Keratinocyte (primary cell): ENCODE data around the gene PTCSC3. TPM values are rescaled to one million over a fixed set of nuclear protein-coding genes. Genes with fewer than 3 reads are reported as not detected.

Experiments
- DNase-seq: peaks from one replicate; pipeline ENCODE4 v3.0.0-alpha.2; 2011; ENCODE audit warnings: low read depth, missing footprints, low spot score
- FAIRE-seq: peaks from 2 replicates; lab custom pipeline; 2011; peaks lifted over from hg19 to GRCh38; lab: Jason Lieb, UNC
- H2AFZ ChIP-seq: 2 replicates; pipeline ENCODE4 v1.6.0; 2012; ENCODE audit warnings: low read length, control low read depth, inconsistent platforms; ENCODE audit not compliant: control insufficient read depth
- H3K27ac ChIP-seq: 2 replicates; pipeline ENCODE4 v1.5.1; 2011; ENCODE audit warnings: low read length; ENCODE audit not compliant: control insufficient read depth, insufficient read depth
- H3K27me3 ChIP-seq: 3 replicates; pipeline ENCODE4 v1.6.0; 2011; ENCODE audit warnings: low read length; ENCODE audit not compliant: control insufficient read depth, insufficient read depth; ENCODE audit errors: extremely low read depth
- H3K36me3 ChIP-seq, 2 experiments: 2 replicates in 1 of 2; 3 replicates in 1 of 2; pipeline ENCODE4 v1.5.1; 2011; ENCODE audit warnings: low read length in 2 of 2, mild to moderate bottlenecking in 1 of 2; ENCODE audit not compliant: control insufficient read depth in 2 of 2, insufficient read depth in 2 of 2; ENCODE audit errors: extremely low read depth in 1 of 2
- H3K4me1 ChIP-seq: 3 replicates; pipeline ENCODE4 v1.5.1; 2011; ENCODE audit warnings: low read length; ENCODE audit not compliant: control insufficient read depth, insufficient read depth; ENCODE audit errors: extremely low read depth
- H3K4me2 ChIP-seq: 3 replicates; pipeline ENCODE4 v1.6.0; 2011; ENCODE audit warnings: low read depth, low read length; ENCODE audit not compliant: control insufficient read depth, insufficient read depth; ENCODE audit errors: extremely low read depth
- H3K4me3 ChIP-seq, 3 experiments: fragments of 200-600 bp in 1 of 3; sonication (generic) in 1 of 3; 2 replicates in 2 of 3; 3 replicates in 1 of 3; pipeline ENCODE4 v1.5.1; 2011 to 2016; ENCODE audit warnings: low read length in 3 of 3, mild to moderate bottlenecking in 3 of 3, control low read depth in 2 of 3, inconsistent platforms in 1 of 3, low read depth in 1 of 3, mixed read lengths in 1 of 3, mixed run types in 1 of 3, moderate library complexity in 1 of 3; ENCODE audit not compliant: control insufficient read depth in 2 of 3, insufficient read depth in 2 of 3; ENCODE audit errors: extremely low read depth in 1 of 3
- H3K79me2 ChIP-seq: 2 replicates; pipeline ENCODE4 v1.6.0; 2012; ENCODE audit warnings: low read length; ENCODE audit not compliant: control insufficient read depth, insufficient read depth
- H3K9ac ChIP-seq: 3 replicates; pipeline ENCODE4 v1.6.0; 2011; ENCODE audit warnings: low read length; ENCODE audit not compliant: control insufficient read depth, insufficient read depth; ENCODE audit errors: extremely low read depth
- H3K9me1 ChIP-seq: 3 replicates; pipeline ENCODE4 v1.6.0; 2011; ENCODE audit warnings: low read length; ENCODE audit not compliant: control insufficient read depth, insufficient read depth; ENCODE audit errors: extremely low read depth
- H3K9me3 ChIP-seq: 2 replicates; pipeline ENCODE4 v1.5.1; 2012; ENCODE audit warnings: low read depth, low read length; ENCODE audit not compliant: control insufficient read depth
- H4K20me1 ChIP-seq: 3 replicates; pipeline ENCODE4 v1.6.0; 2011; ENCODE audit warnings: low read length; ENCODE audit not compliant: control insufficient read depth, insufficient read depth; ENCODE audit errors: extremely low read depth
- CTCF ChIP-seq, 3 experiments: IDR thresholded peaks in 1 of 3; conservative IDR thresholded peaks in 1 of 3; optimal IDR thresholded peaks in 1 of 3; 2 replicates in 2 of 3; 3 replicates in 1 of 3; pipeline versions ENCODE3 to v1.5.1; 2011; ENCODE audit warnings: low read length in 3 of 3, mild to moderate bottlenecking in 3 of 3, moderate library complexity in 2 of 3, control low read depth in 1 of 3, inconsistent platforms in 1 of 3; ENCODE audit not compliant: insufficient read depth in 2 of 3; ENCODE audit errors: extremely low read depth in 1 of 3
- EZH2 ChIP-seq: IDR thresholded peaks from one replicate; pipeline ENCODE4 v1.6.1; 2012; ENCODE audit warnings: inconsistent platforms, mild to moderate bottlenecking, low read length, moderate library complexity
- dilution Hi-C: fragments of 300-500 bp; cut with MboI; formaldehyde crosslinking; loops from one replicate; pipeline ENCODE4 v1.7.0; 2020; ENCODE audit warnings: low sequenced_read_pairs; ENCODE audit not compliant: extremely low pct_ligation_motif_present
- polyA plus RNA-seq, 5 experiments: library from polyadenylated mRNA; depleted of rRNA in 3 of 5; stranded (reverse) in 3 of 5; stranded (forward) in 1 of 5; unstranded in 1 of 5; fragments of >200 nt; gene quantifications; 1 replicate in 1 of 5; 2 replicates in 3 of 5; 3 replicates in 1 of 5; pipeline versions ENCODE4 v1.2.1 to v1.2.3, GENCODE V29; 2011 to 2012; ENCODE audit warnings: missing spikeins in 2 of 5, low read depth in 1 of 5, low replicate concordance in 1 of 5

PTCSC3 gene
- polyA plus RNA-seq, 1 donor (not counting 4 experiments of a cell fraction or from before 2014, with no cell fraction given): not detected

- peaks cover under 1% of the 10 kb centered on the region for H3K4me1 ChIP-seq
- H4K20me1 ChIP-seq: no peaks in the 10 kb centered on the region
- no peak overlapping the region for H3K4me2 ChIP-seq
- no peak overlapping the region for H2AFZ ChIP-seq
- no peaks in the 10 kb centered on the region for H3K36me3 ChIP-seq
- H3K9me3 ChIP-seq: no peaks in the 10 kb centered on the region
- no peak overlapping the region for H3K9ac ChIP-seq
- TF ChIP-seq CTCF (optimal IDR thresholded peaks at IDR 0.05 in 1 of 3, IDR thresholded peaks at IDR 0.05 in 1 of 3, conservative IDR thresholded peaks at IDR 0.05 in 1 of 3; ENCODE audit: extremely low read depth in 1 of 3, insufficient read depth in 2 of 3, low read length in 3 of 3) (no peak), EZH2 (no peak)
- no peak overlapping the region for H3K4me3 ChIP-seq
- dilution Hi-C loops: no loop called here
- no peak for DNase-seq
- FAIRE-seq: no peak
- H3K9me1 ChIP-seq: no peaks in the 10 kb centered on the region
- no peak overlapping the region for H3K27ac ChIP-seq
- H3K27me3 ChIP-seq: peaks cover 9% of the 10 kb centered on the region
- no peaks in the 10 kb centered on the region for H3K79me2 ChIP-seq
Observed at GRCh38 chr14:36212577-36212976, 36.1 kb upstream of the PTCSC3 start.

- Histone ChIP-seq H3K79me2 (no peaks in the 10 kb centered on the region), H3K27me3 (no peaks in the 10 kb centered on the region), H3K9me3 (no peaks in the 10 kb centered on the region), H3K9ac (no peak overlapping the region), H3K4me1 (no peaks in the 10 kb centered on the region), H3K27ac (no peak overlapping the region), H3K4me3 (no peak overlapping the region), H4K20me1 (no peaks in the 10 kb centered on the region), H3K4me2 (no peak overlapping the region), H3K36me3 (no peaks in the 10 kb centered on the region), H2AFZ (no peak overlapping the region), H3K9me1 (no peaks in the 10 kb centered on the region)
- FAIRE-seq (no peak), DNase-seq (no peak)
- no peak for TF ChIP-seq CTCF (optimal IDR thresholded peaks at IDR 0.05 in 1 of 3, IDR thresholded peaks at IDR 0.05 in 1 of 3, conservative IDR thresholded peaks at IDR 0.05 in 1 of 3; ENCODE audit: extremely low read depth in 1 of 3, insufficient read depth in 2 of 3, low read length in 3 of 3)
- no peak for TF ChIP-seq EZH2
- dilution Hi-C loops: no loop called here
Observed at GRCh38 chr14:36208690-36209278, 32.3 kb upstream of the PTCSC3 start.
